NCI-H748 (cell line): ENCODE results near the gene PNCK.

Experiments
- DNase-seq: peaks from one replicate; lab custom pipeline; 2025; ENCODE audit not compliant: unreplicated experiment; lab: John Stamatoyannopoulos, UW

Gene PNCK

DNA sequence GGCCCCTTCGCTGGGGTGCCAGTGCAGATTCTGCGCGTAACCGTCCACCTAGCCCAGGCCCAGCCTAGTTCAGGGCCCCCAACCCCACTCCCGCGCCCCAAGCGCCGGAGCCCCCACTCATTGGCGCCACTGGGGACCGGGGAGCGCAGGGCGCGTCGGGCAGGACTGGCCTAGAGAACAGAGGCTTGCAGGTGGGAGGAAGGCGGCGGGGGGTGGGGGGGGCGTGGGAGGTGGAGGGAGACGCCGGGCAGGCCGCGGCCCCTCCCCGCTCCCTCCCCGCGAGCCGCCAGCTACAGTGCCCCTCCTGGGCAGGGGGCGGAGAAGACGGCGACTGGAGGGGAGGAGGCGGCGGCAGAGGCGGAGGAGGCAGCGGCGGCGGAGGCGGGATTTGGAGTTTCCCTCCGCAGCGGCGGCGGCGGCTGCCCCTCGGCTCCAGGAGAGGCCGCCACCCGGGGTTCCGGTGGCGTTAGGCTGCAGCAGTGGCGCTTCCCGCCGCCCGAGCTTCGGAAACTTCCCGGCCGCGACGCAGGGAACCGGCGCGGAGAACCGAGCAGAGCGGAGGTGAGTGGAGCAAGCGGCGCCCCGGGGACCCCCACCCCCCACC is 31.5 kb downstream of the PNCK start:
- DNase-seq = peak; percentile 38

DNA sequence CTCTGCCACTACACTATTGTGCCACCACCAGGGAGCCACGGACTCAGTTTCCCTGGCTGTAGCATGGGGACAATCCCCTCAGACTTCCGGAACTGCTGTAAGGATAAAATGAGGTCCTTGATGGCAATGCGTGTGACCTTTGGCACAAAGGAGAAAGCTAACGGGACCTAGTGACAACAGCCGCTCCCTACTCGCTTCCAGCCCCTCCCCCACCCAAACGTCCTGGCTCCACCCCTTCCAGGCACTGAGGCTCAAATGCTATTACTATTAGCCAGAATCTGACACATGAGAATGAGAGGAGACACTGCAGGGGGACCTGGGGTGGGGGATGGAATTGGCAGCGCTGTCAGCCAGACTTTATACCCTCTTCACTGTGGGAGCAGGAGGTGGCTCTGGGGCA is 32.0 kb downstream of the PNCK start:
- DNase-seq = no peak

DNA sequence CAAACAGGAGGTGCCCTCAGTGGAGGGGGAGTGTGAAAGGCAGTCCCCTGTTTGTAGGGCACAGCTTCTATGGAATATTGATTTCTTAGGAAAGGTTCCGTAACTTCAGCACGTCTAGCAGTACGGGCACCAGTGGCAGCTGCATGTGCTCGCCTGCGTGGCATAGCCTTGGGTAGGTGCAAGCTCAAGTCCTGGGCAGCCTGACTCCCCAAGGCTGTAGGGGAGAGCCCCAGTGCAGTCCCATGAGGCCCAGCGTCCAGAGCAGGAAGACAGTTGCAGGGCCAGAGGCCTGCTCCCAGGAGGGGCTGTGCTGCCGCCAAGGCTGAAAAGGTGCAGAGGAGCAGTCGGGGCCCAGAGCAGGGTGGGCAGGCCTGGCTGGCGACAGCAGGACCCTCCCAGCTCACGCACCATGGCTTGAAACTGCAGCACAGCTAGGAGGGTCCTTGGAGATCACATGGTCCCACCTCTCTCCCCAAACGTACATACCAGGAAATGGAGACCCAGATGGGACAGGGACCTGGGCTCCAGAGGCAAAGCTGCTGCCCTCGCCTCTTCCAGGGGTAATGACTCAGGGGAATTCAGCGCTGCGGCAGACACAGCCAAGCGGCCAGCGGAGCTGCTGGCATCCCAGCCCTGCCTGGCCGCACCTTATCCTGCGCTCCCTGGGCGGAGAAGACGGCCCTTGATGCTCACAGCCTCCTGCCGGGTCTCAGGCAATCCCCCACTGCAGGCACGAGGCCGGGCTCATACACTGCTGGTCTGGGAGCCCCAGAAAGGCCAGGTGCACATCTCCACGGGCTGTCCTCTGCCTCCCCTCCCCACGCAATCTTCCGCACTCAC is 32.7 kb downstream of the PNCK start:
- DNase-seq = no peak

GRCh38 chrX:153640045-153640686 is 33.4 kb downstream of the PNCK start:
- DNase-seq = no peak

- DNase-seq = no peak
Observed at GRCh38 chrX:153639177-153640044, 34.2 kb downstream of the PNCK start.

GRCh38 chrX:153638436-153639176 is 35.0 kb downstream of the PNCK start:
- DNase-seq = no peak

DNA sequence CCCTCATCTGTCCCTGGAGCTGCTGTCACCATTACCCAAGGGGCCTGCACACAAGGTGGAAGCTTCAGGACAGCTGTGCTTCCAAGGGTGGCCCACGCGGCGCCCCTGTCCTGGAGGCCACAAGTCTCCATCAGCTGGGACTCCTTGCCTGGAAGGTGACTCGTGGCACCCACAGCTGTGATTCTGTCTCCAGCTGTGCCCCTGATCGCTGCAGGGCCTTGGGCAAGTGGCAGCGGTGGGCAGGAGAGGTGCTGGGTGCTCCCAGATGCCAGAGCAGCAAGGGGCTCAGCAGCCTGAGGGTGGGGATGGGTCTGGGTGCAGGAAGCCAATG is 35.6 kb downstream of the PNCK start:
- no peak for DNase-seq

GRCh38 chrX:153637121-153638040 is 36.2 kb downstream of the PNCK start:
- DNase-seq = no peak

GRCh38 chrX:153636716-153637115 is 36.9 kb downstream of the PNCK start:
- no peak for DNase-seq

DNA sequence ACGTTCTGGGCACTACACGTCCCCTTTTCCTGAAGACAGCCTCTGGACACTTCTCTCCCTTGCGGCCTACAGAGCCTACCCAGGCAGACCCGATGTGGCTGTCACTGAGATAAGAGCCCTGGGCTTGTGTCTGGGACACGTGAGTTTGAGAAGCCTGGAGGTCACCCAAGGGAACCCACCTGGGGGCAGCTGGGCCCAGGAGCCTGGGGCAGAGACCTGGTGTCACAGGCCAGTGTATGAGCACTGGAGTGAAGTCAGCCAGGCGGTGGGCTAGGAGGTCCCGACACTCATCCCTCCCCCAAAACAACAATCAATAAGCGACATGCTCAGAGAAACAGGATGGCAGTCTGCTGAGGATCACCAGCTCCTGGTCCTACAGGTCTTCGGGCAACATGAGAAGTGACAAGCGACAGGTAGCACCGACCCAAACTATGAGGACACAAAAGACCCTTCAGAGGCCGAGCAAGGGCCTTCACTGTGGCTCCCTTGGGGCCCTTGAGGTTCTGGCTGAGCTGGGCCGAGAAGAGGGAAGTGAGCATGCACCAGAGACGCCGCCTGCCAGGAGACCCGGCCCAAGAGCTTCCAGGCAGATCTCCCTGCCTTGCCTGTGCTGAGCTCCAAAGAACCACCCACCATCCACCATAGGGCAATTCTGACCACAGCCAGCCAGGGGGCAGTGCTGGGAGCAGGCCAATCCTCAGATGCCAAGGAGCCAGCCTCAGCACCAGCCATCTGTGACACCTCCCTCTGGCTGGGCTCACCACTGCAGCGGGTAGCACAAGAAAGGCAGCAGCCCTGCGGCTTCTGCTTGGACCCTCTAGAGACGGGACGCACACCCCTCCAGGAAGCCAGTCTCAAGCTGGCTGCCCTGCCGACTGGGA is 37.6 kb downstream of the PNCK start:
- DNase-seq = peak; percentile 40

DNA sequence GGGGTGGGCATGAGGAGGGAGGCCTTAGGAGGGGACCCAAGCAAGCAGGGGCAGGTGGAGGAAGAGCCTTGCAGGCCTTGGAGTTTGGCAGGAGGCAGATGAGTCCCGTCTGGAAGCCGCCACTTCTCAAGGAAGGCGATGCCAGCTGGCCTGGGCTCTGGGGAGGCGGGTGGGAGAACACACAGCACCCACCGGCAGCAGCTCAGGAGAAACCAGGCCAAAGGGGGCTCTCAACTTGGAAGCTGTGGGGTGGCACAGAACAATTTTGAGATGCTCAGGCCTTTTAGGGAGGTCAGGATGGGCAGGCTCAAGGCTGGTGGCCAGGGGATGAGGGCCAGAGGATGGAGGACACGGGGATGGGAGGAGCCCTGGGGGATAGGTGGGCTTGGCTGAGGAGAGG is 38.2 kb downstream of the PNCK start:
- no peak for DNase-seq

DNA sequence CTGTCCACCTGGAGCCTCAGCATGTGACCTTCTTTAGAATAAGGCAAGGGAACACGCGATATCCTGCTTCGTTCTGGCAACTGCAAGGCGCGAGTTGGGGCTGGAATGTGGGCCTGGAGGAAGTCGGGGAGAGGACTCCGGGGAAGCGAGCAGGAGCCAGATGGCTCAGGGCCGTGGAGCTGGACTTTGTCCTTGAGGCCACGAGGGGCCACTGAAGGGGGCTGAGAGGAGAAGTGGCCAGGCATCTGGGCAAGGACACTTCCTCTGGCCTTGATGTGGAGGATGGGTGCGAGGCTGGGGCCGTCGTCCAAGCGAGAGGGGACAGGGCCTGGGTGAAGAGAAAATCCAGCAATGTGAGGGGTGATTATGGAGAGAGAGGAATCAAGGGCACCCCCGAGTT is 38.8 kb downstream of the PNCK start:
- DNase-seq = no peak

- DNase-seq = no peak
Observed at GRCh38 chrX:153634236-153634635, 39.4 kb downstream of the PNCK start.

- no peak for DNase-seq
Observed at GRCh38 chrX:153633607-153634180, 39.9 kb downstream of the PNCK start.

GRCh38 chrX:153633048-153633447 is 40.6 kb downstream of the PNCK start:
- DNase-seq = no peak

DNA sequence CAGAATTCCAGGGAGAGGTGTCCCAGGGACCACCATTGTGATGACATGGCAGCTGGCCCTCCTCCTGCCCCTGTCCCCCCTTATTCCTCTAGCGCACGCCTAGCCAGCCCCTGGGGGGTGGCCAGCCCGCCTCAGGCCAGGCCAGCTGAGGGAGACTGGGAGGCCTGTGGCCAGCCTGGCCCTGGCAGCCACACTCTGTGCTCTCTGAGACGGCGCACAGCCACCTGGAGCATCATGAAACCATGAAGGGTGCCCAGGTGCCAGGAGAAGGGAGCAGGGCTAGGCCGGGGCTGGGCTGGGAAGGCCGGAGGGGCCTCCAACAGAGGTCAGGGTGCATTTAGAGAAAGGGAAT is 41.0 kb downstream of the PNCK start:
- DNase-seq = no peak

- no peak for DNase-seq
Observed at GRCh38 chrX:153631907-153632594, 41.6 kb downstream of the PNCK start.

- no peak for DNase-seq
Observed at GRCh38 chrX:153631346-153631745, 42.3 kb downstream of the PNCK start.
